GM23338 (cell line): Measurements from ENCODE around the gene CIDEB. TPM values are rescaled to one million over a fixed set of nuclear protein-coding genes. Genes with fewer than 3 reads are reported as not detected.

Source experiments
- ATAC-seq: fragments of 200-7000 bp; cut with Tn5 transposase; 3 replicates; pipeline ENCODE4 v1.9.1; 2020
- DNase-seq: peaks from one replicate; pipeline ENCODE4 v3.0.0-alpha.2; 2015; ENCODE audit warnings: low spot score
- H2AFZ ChIP-seq: fragments of 200-600 bp; sonication (generic); 2 replicates; pipeline ENCODE4 v1.8.0; 2016; ENCODE audit warnings: antibody characterized with exemption, mild to moderate bottlenecking, moderate library complexity
- H3F3A ChIP-seq: fragments of 200-600 bp; sonication (generic); replicated peaks from 2 replicates; pipeline ENCODE4 v1.8.0; 2017; ENCODE audit warnings: antibody characterized with exemption, mixed run types, low read depth
- H3K27ac ChIP-seq: fragments of 200-600 bp; sonication (generic); 2 replicates; pipeline ENCODE4 v1.6.1; 2016; ENCODE audit warnings: low read depth
- H3K27me3 ChIP-seq: fragments of 200-600 bp; sonication (generic); 2 replicates; pipeline ENCODE4 v1.8.0; 2016; ENCODE audit warnings: mild to moderate bottlenecking, mixed run types, moderate library complexity; ENCODE audit not compliant: insufficient read depth
- H3K36me3 ChIP-seq: fragments of 200-600 bp; sonication (generic); 2 replicates; pipeline ENCODE4 v1.8.0; 2016; ENCODE audit warnings: mild to moderate bottlenecking; ENCODE audit not compliant: insufficient read depth
- H3K4me1 ChIP-seq: fragments of 200-600 bp; sonication (generic); 2 replicates; pipeline ENCODE4 v1.8.0; 2016; ENCODE audit warnings: mild to moderate bottlenecking, moderate library complexity; ENCODE audit not compliant: insufficient read depth
- H3K4me2 ChIP-seq: fragments of 200-600 bp; sonication (generic); 2 replicates; pipeline ENCODE4 v1.7.1; 2017; ENCODE audit warnings: mixed run types
- H3K4me3 ChIP-seq: fragments of 200-600 bp; sonication (generic); 2 replicates; pipeline ENCODE4 v1.6.1; 2016; ENCODE audit warnings: mixed run types
- H3K79me2 ChIP-seq: fragments of 200-600 bp; sonication (generic); replicated peaks from 2 replicates; pipeline ENCODE4 v1.8.0; 2017; ENCODE audit warnings: mild to moderate bottlenecking; ENCODE audit not compliant: insufficient read depth
- H3K9me2 ChIP-seq: fragments of 200-600 bp; sonication (generic); 2 replicates; pipeline ENCODE4 v1.8.0; 2017; ENCODE audit not compliant: insufficient read depth
- H4K20me1 ChIP-seq: fragments of 200-600 bp; sonication (generic); replicated peaks from 2 replicates; pipeline ENCODE4 v1.8.0; 2017; ENCODE audit warnings: mild to moderate bottlenecking; ENCODE audit not compliant: insufficient read depth
- H3K27ac Mint-ChIP-seq: 2 replicates; pipeline ENCODE4 v1.8.0; 2020; ENCODE audit warnings: inconsistent platforms, mild to moderate bottlenecking, moderate library complexity, mixed read lengths
- H3K27me3 Mint-ChIP-seq: 3 replicates; pipeline ENCODE4 v1.8.0; 2022; ENCODE audit warnings: low read depth, mild to moderate bottlenecking, moderate library complexity, mixed read lengths, inconsistent platforms; ENCODE audit not compliant: insufficient read depth, poor library complexity
- H3K36me3 Mint-ChIP-seq: 3 replicates; pipeline ENCODE4 v1.8.0; 2021; ENCODE audit warnings: low read depth, mild to moderate bottlenecking, inconsistent platforms, moderate library complexity, mixed read lengths
- H3K4me1 Mint-ChIP-seq: 3 replicates; pipeline ENCODE4 v1.8.0; 2020; ENCODE audit warnings: mild to moderate bottlenecking, inconsistent platforms, mixed read lengths
- H3K4me3 Mint-ChIP-seq: 3 replicates; pipeline ENCODE4 v1.8.0; 2021; ENCODE audit warnings: moderate library complexity, mild to moderate bottlenecking, inconsistent platforms, mixed read lengths
- H3K9me3 Mint-ChIP-seq: 3 replicates; pipeline ENCODE4 v1.8.0; 2020; ENCODE audit warnings: moderate library complexity, mild to moderate bottlenecking, inconsistent platforms, mixed read lengths
- JUNB ChIP-seq: IDR thresholded peaks from one replicate; pipeline ENCODE4 v1.6.1; 2016; ENCODE audit warnings: antibody characterized with exemption; ENCODE audit not compliant: unreplicated experiment
- NANOG ChIP-seq: IDR thresholded peaks from 2 replicates; pipeline ENCODE4 v1.6.1; 2016; ENCODE audit warnings: antibody characterized with exemption, borderline replicate concordance
- polyA plus RNA-seq: library from polyadenylated mRNA; unstranded; fragments of >200 nt; fragmentation: Nextera tagmentation; extraction: Ambion mirVana; gene quantifications from 2 replicates; pipeline ENCODE4 v1.2.1, GENCODE V29; 2016
- total RNA-seq: library from RNA; depleted of rRNA; stranded (reverse); fragments of >200 nt; shearing (Covaris generic); gene quantifications from 2 replicates; pipeline ENCODE4 v1.2.3, GENCODE V29; 2014
- TF ChIP-seq, protein P1 (sequence below): fragments of 250-450 bp; sonication (Bioruptor Pico); IDR thresholded peaks from 2 replicates; pipeline ENCODE4 v1.5.0; 2020; ENCODE audit warnings: mild to moderate bottlenecking, moderate library complexity
- TF ChIP-seq, protein P2 (sequence below), 2 experiments: fragments of 200-600 bp in 1 of 2; sonication (generic) in 1 of 2; conservative IDR thresholded peaks; 2 replicates each; pipeline versions ENCODE4 v1.5.1 to v1.6.1; 2016 to 2017; ENCODE audit warnings: antibody characterized with exemption in 2 of 2, low read depth in 2 of 2, mild to moderate bottlenecking in 2 of 2, moderate library complexity in 1 of 2
- TF ChIP-seq, protein P3 (sequence below): IDR thresholded peaks from 2 replicates; pipeline ENCODE4 v1.6.1; 2016; ENCODE audit warnings: antibody characterized with exemption

CIDEB gene
- total and polyA plus RNA-seq, 2 experiments from 2014 or later: 3.4 to 4.6 TPM

DNA sequence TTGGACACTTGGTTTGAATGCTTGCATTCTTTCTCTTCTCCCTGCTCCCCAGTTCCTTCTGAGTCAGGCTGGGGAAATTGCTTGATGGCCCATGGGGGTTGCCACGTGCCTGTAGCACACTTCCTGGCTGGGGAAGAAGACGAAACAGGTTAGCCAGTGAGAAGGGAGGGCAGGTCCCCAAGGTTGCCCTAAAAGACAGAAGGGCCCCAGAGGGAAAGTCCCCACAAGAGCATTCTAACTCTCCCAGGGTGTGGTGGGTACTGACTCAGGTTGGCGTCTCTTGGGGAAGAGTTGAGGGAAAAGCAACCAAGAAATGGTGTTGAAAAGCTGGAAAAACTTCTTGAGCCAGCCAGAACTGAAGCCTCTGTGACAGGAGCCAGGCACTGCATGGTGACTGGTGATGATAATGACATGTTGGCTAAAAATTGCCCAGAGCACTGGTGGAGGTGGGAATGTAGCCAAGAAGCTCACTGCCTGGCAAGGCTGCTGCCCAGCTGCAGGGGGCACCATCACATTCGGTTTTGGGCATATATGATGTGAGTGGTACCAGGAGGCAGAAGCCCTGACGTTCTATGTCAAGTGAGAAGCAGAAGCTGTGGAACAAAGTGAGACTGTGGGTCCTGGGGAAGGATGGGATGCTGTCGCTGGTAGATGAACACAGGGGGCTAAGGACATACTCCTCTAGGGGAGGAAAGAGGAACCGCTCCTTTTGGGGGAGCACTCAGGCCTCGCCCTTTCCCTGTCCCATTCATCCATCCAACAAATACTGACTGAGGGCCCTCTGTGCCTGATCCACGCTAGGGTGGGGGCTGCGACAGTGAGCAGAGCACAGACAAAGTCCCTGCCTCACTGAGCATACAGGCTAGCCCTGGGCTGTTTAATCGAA lies 28.2 kb downstream of the CIDEB start:
- H3K79me2 ChIP-seq: no peaks in the 10 kb centered on the region
- H3K36me3 ChIP-seq: no peaks in the 10 kb centered on the region
- H3K9me2 ChIP-seq: no peaks in the 10 kb centered on the region
- no peaks in the 10 kb centered on the region for H3K9me3 Mint-ChIP-seq
- 0 out of 2 replicates have a peak overlapping the region, but pooled peaks have one; percentile 60 for H3K27ac Mint-ChIP-seq
- no peaks in the 10 kb centered on the region; the same call in 1 of the 2 replicates for H4K20me1 ChIP-seq
- no peak overlapping the region for H2AFZ ChIP-seq
- no peaks in the 10 kb centered on the region; the same call in 2 of the 3 replicates for H3K4me1 Mint-ChIP-seq
- ATAC-seq (no peak), DNase-seq (no peak)
- TF ChIP-seq, protein P1, sequence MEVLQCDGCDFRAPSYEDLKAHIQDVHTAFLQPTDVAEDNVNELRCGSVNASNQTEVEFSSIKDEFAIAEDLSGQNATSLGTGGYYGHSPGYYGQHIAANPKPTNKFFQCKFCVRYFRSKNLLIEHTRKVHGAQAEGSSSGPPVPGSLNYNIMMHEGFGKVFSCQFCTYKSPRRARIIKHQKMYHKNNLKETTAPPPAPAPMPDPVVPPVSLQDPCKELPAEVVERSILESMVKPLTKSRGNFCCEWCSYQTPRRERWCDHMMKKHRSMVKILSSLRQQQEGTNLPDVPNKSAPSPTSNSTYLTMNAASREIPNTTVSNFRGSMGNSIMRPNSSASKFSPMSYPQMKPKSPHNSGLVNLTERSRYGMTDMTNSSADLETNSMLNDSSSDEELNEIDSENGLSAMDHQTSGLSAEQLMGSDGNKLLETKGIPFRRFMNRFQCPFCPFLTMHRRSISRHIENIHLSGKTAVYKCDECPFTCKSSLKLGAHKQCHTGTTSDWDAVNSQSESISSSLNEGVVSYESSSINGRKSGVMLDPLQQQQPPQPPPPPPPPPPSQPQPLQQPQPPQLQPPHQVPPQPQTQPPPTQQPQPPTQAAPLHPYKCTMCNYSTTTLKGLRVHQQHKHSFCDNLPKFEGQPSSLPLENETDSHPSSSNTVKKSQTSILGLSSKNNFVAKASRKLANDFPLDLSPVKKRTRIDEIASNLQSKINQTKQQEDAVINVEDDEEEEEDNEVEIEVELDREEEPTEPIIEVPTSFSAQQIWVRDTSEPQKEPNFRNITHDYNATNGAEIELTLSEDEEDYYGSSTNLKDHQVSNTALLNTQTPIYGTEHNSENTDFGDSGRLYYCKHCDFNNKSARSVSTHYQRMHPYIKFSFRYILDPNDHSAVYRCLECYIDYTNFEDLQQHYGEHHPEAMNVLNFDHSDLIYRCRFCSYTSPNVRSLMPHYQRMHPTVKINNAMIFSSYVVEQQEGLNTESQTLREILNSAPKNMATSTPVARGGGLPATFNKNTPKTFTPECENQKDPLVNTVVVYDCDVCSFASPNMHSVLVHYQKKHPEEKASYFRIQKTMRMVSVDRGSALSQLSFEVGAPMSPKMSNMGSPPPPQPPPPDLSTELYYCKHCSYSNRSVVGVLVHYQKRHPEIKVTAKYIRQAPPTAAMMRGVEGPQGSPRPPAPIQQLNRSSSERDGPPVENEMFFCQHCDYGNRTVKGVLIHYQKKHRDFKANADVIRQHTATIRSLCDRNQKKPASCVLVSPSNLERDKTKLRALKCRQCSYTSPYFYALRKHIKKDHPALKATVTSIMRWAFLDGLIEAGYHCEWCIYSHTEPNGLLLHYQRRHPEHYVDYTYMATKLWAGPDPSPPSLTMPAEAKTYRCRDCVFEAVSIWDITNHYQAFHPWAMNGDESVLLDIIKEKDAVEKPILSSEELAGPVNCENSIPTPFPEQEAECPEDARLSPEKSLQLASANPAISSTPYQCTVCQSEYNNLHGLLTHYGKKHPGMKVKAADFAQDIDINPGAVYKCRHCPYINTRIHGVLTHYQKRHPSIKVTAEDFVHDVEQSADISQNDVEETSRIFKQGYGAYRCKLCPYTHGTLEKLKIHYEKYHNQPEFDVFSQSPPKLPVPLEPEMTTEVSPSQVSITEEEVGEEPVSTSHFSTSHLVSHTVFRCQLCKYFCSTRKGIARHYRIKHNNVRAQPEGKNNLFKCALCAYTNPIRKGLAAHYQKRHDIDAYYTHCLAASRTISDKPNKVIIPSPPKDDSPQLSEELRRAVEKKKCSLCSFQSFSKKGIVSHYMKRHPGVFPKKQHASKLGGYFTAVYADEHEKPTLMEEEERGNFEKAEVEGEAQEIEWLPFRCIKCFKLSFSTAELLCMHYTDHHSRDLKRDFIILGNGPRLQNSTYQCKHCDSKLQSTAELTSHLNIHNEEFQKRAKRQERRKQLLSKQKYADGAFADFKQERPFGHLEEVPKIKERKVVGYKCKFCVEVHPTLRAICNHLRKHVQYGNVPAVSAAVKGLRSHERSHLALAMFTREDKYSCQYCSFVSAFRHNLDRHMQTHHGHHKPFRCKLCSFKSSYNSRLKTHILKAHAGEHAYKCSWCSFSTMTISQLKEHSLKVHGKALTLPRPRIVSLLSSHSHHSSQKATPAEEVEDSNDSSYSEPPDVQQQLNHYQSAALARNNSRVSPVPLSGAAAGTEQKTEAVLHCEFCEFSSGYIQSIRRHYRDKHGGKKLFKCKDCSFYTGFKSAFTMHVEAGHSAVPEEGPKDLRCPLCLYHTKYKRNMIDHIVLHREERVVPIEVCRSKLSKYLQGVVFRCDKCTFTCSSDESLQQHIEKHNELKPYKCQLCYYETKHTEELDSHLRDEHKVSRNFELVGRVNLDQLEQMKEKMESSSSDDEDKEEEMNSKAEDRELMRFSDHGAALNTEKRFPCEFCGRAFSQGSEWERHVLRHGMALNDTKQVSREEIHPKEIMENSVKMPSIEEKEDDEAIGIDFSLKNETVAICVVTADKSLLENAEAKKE (CRISPR knock-in tag): no peak
- TF ChIP-seq, protein P2, sequence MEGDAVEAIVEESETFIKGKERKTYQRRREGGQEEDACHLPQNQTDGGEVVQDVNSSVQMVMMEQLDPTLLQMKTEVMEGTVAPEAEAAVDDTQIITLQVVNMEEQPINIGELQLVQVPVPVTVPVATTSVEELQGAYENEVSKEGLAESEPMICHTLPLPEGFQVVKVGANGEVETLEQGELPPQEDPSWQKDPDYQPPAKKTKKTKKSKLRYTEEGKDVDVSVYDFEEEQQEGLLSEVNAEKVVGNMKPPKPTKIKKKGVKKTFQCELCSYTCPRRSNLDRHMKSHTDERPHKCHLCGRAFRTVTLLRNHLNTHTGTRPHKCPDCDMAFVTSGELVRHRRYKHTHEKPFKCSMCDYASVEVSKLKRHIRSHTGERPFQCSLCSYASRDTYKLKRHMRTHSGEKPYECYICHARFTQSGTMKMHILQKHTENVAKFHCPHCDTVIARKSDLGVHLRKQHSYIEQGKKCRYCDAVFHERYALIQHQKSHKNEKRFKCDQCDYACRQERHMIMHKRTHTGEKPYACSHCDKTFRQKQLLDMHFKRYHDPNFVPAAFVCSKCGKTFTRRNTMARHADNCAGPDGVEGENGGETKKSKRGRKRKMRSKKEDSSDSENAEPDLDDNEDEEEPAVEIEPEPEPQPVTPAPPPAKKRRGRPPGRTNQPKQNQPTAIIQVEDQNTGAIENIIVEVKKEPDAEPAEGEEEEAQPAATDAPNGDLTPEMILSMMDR (conservative IDR thresholded peaks at IDR 0.05; ENCODE audit: low read depth in 2 of 2): peak; percentile 36 to 45
- no peak for TF ChIP-seq JUNB
- TF ChIP-seq, protein P3, sequence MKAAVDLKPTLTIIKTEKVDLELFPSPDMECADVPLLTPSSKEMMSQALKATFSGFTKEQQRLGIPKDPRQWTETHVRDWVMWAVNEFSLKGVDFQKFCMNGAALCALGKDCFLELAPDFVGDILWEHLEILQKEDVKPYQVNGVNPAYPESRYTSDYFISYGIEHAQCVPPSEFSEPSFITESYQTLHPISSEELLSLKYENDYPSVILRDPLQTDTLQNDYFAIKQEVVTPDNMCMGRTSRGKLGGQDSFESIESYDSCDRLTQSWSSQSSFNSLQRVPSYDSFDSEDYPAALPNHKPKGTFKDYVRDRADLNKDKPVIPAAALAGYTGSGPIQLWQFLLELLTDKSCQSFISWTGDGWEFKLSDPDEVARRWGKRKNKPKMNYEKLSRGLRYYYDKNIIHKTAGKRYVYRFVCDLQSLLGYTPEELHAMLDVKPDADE: no peak
- no peak for TF ChIP-seq NANOG
- no peak overlapping the region for H3K4me2 ChIP-seq
- H3K4me3 Mint-ChIP-seq: no peak overlapping the region
- no peaks in the 10 kb centered on the region for H3K27me3 ChIP-seq
- H3K27ac ChIP-seq: no peak overlapping the region
- no peaks in the 10 kb centered on the region for H3K36me3 Mint-ChIP-seq
- H3F3A ChIP-seq: no peaks in the 10 kb centered on the region
- H3K4me1 ChIP-seq: no peaks in the 10 kb centered on the region
- no peak overlapping the region for H3K4me3 ChIP-seq
- H3K27me3 Mint-ChIP-seq: peaks cover 10% of the 10 kb centered on the region
